Measurements from ENCODE around the gene LSS.
"Not testable (repeated sequence)": the region's sequence is repeated elsewhere in the genome, so short reads cannot be mapped to it uniquely, and the experiment has no call there.

Gene LSS

GRCh38 chr21:46171996-46172862, 56.3 kb downstream of the LSS start:
- DNase-seq (ENCODE audit: low read depth in 1 of 2, low spot score in 1 of 2), result no peak

DNA sequence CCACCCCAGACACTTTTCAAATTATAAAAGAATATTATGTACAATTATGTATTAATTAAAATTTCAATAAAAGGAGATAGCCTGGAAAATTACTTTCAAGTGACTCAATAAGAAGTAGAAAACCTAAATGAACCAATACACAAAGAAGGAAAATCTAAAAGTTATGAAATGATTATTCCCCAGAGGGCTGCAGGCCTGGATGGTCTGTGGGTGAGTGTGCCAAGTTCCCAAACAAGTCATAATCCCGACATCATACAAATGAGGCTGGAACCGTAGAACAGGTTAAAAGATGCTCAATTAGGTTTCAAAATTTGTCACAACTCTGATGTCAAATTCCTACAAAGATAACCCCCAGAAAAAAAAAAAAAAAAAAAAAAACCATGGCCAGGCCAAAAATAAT, 57.0 kb downstream of the LSS start:
- DNase-seq (ENCODE audit: low read depth in 1 of 2, low spot score in 1 of 2), result no peak

DNA sequence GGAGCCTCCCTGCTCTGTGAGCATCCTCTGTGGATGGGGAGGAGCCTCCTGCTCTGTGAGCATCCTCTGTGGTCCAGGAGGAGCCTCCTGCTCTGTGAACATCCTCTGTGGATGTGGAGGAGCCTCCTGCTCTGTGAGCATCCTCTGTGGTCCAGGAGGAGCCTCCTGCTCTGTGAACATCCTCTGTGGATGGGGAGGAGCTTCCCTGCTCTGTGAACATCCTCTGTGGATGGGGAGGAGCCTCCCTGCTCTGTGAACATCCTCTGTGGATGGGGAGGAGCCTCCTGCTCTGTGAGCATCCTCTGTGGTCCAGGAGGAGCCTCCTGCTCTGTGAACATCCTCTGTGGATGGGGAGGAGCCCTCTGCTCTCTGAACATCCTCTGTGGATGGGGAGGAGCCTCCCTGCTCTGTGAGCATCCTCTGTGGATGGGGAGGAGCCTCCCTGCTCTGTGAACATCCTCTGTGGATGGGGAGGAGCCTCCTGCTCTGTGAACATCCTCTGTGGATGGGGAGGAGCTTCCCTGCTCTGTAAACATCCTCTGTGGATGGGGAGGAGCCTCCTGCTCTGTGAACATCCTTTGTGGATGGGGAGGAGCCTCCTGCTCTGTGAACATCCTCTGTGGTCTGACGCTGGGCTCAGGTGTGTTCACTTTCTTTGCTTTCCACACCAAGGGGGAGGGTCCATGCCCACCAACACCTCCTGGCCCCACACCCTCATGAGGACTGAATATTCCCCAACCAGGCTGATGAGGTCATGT, 58.0 kb downstream of the LSS start:
- not testable (repeated sequence) for DNase-seq (ENCODE audit: low read depth in 1 of 2, low spot score in 1 of 2)

GRCh38 chr21:46168659-46169386, 59.8 kb downstream of the LSS start:
- no peak for DNase-seq (ENCODE audit: low read depth in 1 of 2, low spot score in 1 of 2)

GRCh38 chr21:46168238-46168637, 60.3 kb downstream of the LSS start:
- no peak for DNase-seq (ENCODE audit: low read depth in 1 of 2, low spot score in 1 of 2)

- no peak for DNase-seq (ENCODE audit: low read depth in 1 of 2, low spot score in 1 of 2)
These were observed 63.5 kb downstream of the LSS start for GRCh38 chr21:46165098-46165497.

GRCh38 chr21:46163380-46163779, 65.2 kb downstream of the LSS start:
- DNase-seq (ENCODE audit: low read depth in 1 of 2, low spot score in 1 of 2), result no peak

DNA sequence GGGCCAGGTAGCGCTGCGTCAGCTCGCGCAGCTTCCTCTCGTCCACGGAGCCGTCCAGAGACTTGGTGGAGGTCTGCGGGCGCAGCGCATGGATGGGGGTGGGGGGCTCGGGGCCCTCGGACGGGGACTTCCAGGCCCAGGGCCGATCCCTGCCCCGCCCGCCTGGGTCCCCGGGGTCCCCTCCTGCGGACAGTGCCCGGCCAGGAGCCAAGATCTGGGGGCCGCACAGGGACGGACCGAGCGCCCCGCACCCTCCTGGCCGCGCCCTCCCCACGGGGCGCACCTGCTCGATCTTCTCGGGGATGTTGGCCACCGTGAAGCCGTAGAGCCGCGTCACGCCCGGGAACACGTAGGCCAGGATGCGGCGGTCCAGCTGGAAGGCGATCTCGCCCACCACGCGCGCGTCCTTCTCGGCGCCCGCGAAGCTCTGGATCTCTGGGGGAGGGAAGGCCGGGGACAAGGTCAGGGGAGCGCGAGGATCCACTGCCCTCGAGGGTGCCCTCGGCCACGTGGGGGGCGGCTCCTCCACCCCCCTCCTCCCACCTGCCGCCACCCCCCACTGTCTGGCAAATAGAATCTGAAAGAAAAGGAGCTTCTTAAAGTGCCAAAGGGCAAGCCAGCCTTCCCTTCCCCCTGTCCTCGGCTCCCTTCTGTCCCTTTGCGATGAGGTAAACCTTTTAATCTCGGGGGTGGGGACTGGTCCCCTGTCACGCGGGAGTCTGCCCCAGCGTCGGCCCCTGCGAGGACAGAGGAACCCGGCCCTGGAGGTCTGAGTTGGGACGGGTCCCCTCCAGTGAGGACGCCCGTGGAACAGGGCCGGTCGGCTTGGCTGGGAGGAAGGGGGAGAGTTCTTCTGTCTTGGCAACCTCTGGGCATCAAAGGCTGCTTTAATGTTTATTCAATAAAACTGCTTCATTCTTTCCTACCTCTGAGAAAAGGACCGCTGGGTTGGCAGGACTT, 66.7 kb downstream of the LSS start:
- no peak for DNase-seq (ENCODE audit: low read depth in 1 of 2, low spot score in 1 of 2)

GRCh38 chr21:46160907-46161632, 67.5 kb downstream of the LSS start:
- no peak for DNase-seq (ENCODE audit: low read depth in 1 of 2, low spot score in 1 of 2)

- DNase-seq (ENCODE audit: low read depth in 1 of 2, low spot score in 1 of 2), result no peak
These were observed 68.0 kb downstream of the LSS start for GRCh38 chr21:46160657-46160906.

DNA sequence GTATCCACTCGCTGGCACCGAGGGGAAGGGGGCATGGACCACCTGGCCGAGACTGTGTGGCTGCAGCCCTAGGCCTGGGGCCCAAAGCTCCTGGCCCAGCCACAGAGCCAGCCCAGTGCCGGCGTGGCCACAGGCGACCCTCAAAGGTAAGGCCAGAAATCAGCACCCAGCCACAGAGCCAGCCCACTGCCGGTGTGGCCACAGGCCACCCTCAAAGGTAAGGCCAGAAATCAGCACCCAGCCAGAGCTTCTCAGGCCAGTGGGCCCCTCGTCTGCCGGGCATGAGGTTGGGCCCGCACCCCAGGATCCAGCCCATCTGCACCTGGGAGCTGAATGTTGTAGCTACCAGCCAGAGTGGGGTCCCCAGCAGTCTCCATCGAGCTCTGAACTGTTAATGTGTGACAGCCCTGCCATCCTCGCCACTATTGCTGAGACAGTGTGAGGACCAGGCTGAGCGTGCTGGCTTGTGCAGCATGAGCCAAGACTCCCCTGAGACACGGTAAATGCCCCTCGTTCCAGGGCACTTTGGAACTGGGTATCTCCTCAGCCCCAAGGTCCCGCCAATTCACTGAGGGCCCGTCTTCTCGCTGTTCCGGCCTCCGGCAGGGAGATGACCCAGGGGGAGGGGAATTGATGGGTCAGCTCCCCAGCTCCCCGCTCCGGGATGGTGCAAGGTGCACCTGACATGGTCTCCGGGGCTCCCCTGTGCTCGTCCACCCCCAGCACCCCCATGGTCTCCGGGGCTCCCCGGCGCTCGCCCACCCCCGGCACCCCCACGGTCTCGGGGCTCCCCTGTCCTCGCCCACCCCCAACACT, 68.5 kb downstream of the LSS start:
- DNase-seq (ENCODE audit: low read depth in 1 of 2, low spot score in 1 of 2), result no peak

- no peak for DNase-seq (ENCODE audit: low read depth in 1 of 2, low spot score in 1 of 2)
These were observed 69.2 kb downstream of the LSS start for GRCh38 chr21:46159390-46159789.

GRCh38 chr21:46158666-46159300, 69.8 kb downstream of the LSS start:
- no peak for DNase-seq (ENCODE audit: low read depth in 1 of 2, low spot score in 1 of 2)

GRCh38 chr21:46157987-46158451, 70.6 kb downstream of the LSS start:
- DNase-seq (ENCODE audit: low read depth in 1 of 2, low spot score in 1 of 2), result no peak

- no peak for DNase-seq (ENCODE audit: low read depth in 1 of 2, low spot score in 1 of 2)
These were observed 71.1 kb downstream of the LSS start for GRCh38 chr21:46157396-46157986.

- no peak for DNase-seq (ENCODE audit: low read depth in 1 of 2, low spot score in 1 of 2)
These were observed 71.9 kb downstream of the LSS start for GRCh38 chr21:46156678-46157077.

- DNase-seq (ENCODE audit: low read depth in 1 of 2, low spot score in 1 of 2), result no peak
These were observed 72.3 kb downstream of the LSS start for GRCh38 chr21:46156378-46156645.

DNA sequence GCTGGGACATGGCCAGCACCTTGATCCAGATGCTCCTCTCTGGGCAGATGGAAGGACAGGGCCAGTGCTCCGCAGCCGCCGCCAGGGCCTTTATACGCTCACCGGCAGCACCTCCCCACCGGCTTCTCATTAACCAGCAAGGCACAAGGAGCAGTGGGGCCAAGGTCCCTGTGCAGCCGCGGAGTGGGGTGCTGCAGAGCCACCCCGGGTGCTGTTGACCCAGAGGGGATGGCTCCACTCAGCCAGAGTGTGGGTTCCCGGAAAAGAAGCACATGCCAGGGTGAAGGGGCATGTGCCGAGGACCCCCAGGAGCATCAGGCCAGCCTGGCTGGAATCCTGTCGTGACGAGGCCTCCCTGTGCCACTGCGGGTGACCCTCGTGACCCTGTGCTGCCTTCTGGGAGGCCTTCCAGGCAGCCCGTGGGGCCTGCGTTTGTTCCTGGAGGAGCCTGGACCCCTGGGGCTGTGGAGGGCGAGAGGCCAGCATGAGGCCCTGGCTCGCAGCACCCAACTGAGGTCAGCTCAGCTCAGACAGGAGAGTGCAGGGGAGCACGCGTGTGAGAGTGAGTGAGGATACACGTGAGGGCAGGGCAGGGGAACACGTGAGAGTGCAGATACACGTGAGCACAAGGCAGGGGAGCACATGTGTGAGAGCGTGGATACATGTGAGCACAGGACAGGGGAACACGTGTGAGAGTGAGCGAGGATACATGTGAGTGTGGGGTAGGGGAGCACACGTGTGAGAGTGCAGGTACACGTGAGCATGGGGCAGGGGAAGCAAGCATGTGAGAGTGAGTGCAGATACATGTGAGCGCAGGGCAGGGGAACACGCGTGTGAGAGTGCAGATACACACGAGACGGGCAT, 72.8 kb downstream of the LSS start, which contains the start of gene FTCD:
Gene FTCD (minus strand): TSS at position 66 of the 864 bp plus-strand sequence. CDS start 56 bp downstream, at position 10.
- no peak for DNase-seq (ENCODE audit: low read depth in 1 of 2, low spot score in 1 of 2)
